Kidney epithelial cell (primary cell): Measurements from ENCODE around the gene KSR2. TPM values are rescaled to one million over a fixed set of nuclear protein-coding genes. Genes with fewer than 3 reads are reported as not detected.

Experiments used
- DNase-seq: peaks from one replicate; pipeline ENCODE4 v3.0.0-alpha.2; 2010; ENCODE audit warnings: low read depth
- H3K27me3 ChIP-seq: 2 replicates; pipeline ENCODE4 v1.6.0; 2011; ENCODE audit warnings: low read length; ENCODE audit not compliant: control insufficient read depth, insufficient read depth
- H3K36me3 ChIP-seq: 2 replicates; pipeline ENCODE4 v1.5.1; 2011; ENCODE audit warnings: low read length; ENCODE audit not compliant: control insufficient read depth, insufficient read depth
- H3K4me3 ChIP-seq: 2 replicates; pipeline ENCODE4 v1.5.1; 2011; ENCODE audit warnings: low read depth, mild to moderate bottlenecking, control low read depth, low read length
- total RNA-seq: library from RNA; depleted of rRNA; stranded (reverse); fragments of >200 nt; gene quantifications from 2 replicates; pipeline ENCODE4 v1.2.3, GENCODE V29; 2015
- TF ChIP-seq, protein P1 (sequence below): IDR thresholded peaks from 2 replicates; pipeline ENCODE4 v1.5.1; 2011; ENCODE audit warnings: mild to moderate bottlenecking, moderate library complexity, low read length, control low read depth, inconsistent platforms; ENCODE audit not compliant: insufficient read depth, poor library complexity, severe bottlenecking

KSR2 gene
- total RNA-seq, 1 donor from 2014 or later, result 0.29 TPM

DNA sequence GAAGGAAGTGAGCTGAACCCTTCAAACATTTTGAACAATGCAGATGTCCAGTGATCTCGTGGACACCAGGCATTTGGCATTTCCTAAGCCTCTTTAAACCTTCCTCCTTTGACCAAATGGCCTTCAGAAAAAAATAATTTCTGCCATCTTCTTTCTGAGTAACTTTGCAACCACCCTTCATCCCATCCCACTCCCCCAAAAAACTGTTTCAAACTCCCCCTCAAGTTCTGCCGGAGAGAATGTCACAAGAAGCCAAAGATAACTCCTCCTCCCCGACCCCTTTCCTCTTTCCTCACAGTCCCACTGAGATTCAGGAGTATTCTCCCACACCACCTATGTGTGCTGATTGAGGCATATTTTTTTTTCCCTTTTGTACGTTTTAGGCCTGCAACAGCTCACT lies 1.7 kb downstream of the KSR2 start:
- no peak overlapping the region for H3K4me3 ChIP-seq
- TF ChIP-seq, protein P1, sequence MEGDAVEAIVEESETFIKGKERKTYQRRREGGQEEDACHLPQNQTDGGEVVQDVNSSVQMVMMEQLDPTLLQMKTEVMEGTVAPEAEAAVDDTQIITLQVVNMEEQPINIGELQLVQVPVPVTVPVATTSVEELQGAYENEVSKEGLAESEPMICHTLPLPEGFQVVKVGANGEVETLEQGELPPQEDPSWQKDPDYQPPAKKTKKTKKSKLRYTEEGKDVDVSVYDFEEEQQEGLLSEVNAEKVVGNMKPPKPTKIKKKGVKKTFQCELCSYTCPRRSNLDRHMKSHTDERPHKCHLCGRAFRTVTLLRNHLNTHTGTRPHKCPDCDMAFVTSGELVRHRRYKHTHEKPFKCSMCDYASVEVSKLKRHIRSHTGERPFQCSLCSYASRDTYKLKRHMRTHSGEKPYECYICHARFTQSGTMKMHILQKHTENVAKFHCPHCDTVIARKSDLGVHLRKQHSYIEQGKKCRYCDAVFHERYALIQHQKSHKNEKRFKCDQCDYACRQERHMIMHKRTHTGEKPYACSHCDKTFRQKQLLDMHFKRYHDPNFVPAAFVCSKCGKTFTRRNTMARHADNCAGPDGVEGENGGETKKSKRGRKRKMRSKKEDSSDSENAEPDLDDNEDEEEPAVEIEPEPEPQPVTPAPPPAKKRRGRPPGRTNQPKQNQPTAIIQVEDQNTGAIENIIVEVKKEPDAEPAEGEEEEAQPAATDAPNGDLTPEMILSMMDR, result no peak
- H3K27me3 ChIP-seq, result peaks cover 28% of the 10 kb centered on the region
- no peaks in the 10 kb centered on the region for H3K36me3 ChIP-seq
- DNase-seq, result no peak

DNA sequence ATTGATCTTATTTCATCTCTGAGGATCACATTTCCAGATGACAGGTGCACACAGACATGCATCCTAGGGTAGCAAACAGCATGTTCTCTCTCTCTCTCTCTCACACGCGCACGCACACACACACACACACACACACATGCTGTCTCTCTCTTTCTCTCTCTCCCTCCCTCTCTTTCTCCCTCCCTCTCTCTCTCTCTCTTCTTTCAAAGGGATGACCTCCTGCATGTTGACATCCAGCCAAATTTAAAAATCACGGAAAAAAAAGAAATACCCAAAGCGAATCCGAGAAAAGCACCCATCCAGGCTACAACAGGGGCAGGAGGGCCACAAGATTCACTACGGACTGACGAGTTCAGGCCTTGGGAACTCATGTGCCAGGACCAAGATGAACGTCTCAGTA lies 2.3 kb downstream of the KSR2 start:
- TF ChIP-seq, protein P1, result no peak
- peaks cover 28% of the 10 kb centered on the region for H3K27me3 ChIP-seq
- no peak for DNase-seq
- no peak overlapping the region for H3K4me3 ChIP-seq
- no peaks in the 10 kb centered on the region for H3K36me3 ChIP-seq

DNA sequence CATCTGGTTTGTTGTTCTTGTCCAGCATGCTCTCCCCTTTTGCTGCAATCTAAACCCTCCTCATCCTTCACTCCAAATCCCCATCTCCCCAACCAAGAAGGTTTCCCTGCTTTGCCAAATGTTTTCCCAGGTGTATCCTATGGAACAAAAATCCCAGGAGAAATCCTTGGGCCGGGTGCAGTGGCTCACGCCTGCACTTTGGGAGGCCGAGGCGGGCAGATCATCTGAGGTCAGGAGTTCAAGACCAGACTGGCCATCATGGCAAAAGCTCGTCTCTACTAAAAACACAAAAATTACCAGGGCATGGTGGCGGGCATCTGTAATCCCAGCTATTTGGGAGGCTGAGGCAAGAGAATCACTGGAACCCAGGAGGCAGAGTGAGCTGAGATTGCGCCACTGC lies 5.0 kb downstream of the KSR2 start:
- Histone ChIP-seq H3K27me3 (peaks cover 28% of the 10 kb centered on the region), H3K36me3 (no peaks in the 10 kb centered on the region), H3K4me3 (no peak overlapping the region)
- TF ChIP-seq, protein P1, result no peak
- no peak for DNase-seq

DNA sequence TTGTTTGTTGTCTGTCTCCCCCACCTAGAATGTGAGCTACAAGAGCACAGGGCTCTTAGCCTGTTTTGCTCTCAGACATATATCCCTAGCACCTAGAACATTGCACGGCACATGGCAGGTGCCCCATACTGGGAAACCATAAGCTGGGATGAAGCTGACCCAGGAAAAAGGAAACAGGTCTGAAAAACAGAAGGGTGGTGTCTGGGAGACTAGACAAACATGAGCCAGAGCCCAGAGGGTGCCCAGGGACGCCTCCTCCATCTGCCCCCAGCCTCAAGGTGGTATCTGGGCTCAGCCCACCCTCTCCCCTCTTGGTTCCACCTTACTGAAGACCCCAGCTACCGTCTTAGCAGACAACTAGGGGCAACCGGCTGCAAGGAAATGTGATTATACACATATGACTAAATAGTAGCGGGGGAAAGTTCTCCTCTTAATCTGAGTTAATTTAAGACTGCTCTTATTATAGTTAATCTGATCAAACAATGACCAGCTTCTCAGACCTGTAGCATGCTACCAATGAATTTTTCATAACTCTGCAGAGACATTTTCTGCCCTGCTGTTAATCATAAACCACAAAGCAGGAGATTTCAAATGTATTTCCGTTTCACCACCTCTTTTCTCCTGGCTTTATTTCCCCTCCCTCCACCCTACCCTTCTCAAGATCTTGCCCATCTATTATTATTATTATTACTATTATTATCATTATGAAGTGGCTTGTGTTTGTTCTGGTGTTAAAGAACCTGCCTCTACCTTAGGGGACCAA lies 31.9 kb downstream of the KSR2 start:
- H3K27me3 ChIP-seq, result no peaks in the 10 kb centered on the region
- H3K36me3 ChIP-seq, result no peaks in the 10 kb centered on the region
- no peak for DNase-seq
- TF ChIP-seq, protein P1, result no peak
- no peak overlapping the region for H3K4me3 ChIP-seq

DNA sequence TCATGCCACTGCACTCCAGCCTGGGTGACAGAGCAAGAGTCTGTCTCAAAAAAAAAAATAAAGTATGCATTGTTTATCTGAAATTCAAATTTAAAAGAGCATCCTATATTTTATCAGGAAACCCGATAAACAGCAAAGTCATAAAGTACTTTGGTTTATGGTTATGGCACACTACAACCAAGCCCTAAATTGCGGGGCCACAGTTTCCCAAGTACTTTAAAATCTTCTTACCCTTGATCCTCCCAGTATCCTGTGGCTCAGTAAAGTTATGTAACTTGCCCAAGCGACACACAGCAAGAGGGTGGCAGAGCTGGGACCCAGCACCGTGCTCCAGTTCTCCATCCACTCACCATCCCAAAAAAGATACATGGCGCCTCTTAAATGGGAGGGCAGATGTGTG lies 35.2 kb downstream of the KSR2 start:
- no peak for DNase-seq
- no peaks in the 10 kb centered on the region for H3K27me3 ChIP-seq

More for the DNA sequence above, 35.2 kb downstream of the KSR2 start:
- Histone ChIP-seq H3K4me3 (no peak overlapping the region), H3K36me3 (no peaks in the 10 kb centered on the region)
- TF ChIP-seq, protein P1, result no peak
